Activated CD4-positive, CD25-positive, alpha-beta regulatory T cell (primary cell): ENCODE data around the gene MAGEB6.
"Not testable (repeated sequence)": the region's sequence is repeated elsewhere in the genome, so short reads cannot be mapped to it uniquely, and the experiment has no call there.

Experiments
- DNase-seq, 4 experiments: peaks; one replicate each; lab custom pipeline; 2025; lab: John Stamatoyannopoulos, UW

The MAGEB6 gene, protein sequence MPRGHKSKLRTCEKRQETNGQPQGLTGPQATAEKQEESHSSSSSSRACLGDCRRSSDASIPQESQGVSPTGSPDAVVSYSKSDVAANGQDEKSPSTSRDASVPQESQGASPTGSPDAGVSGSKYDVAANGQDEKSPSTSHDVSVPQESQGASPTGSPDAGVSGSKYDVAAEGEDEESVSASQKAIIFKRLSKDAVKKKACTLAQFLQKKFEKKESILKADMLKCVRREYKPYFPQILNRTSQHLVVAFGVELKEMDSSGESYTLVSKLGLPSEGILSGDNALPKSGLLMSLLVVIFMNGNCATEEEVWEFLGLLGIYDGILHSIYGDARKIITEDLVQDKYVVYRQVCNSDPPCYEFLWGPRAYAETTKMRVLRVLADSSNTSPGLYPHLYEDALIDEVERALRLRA

DNA sequence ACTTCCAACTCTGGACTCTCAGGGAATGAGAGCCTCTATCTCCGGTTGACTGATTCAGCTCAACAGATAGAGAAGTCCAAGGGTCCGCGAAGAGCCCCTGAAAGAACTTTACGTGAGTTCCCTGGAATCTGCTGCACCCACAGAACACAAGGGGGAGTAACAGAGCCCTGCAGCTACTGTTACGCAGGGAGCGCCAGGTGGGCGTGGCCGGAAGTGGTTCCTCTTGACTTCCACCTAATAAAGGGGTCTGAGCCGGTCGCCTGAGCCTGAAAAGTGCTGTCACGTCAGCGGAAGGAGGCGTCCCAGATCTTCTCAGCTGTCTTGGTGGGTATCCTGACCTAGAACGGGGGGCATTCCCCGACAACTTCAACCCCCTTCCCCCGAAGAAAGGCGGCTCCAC, at the start of gene MAGEB6:
MAGEB6 (plus strand) TSS at position 237 of the 400 bp plus-strand sequence. CDS start 1,407 bp downstream, outside the sequence.
- no peak for DNase-seq

DNA sequence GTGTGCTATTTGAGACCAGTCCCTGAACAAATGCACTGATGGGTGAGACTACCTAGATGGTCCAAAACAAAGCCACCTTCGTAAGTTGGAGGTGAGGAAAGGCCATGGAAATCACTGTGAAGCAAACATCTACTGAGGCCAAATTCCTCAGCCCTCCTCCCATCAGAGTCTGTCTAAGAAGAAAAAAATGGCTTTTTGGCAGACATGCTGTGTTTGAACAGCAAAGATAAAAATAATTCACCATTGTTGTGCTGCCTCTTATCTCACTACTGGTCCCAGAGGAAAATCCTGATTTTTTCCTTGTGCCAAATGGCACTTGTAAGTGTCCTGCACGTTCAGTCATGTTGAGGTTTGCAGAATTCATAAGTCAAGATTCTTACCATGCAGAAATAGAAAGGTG, 46.2 kb upstream of the MAGEB6 start:
- no peak for DNase-seq

DNA sequence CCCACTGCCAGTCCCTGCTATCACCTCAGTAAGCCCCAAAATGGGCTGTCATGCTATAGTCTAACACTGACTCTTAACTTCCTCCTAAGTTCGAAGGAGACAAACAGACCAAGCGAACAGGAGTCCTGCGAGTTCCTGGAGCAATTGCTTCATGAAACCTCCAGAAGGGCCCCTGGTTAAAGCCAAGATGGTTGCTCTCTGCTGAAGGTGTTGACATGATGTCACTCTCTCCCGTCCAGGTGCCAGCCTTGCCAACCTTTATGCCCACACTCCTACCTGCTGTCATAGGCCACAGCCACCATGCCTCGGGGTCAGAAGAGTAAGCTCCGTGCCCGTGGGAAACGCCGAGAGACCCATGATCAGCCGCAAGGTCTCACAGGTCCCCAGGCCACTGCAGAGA, 31.9 kb upstream of the MAGEB6 start, which contains the start of gene MAGEB6B:
MAGEB6B (plus strand) TSS at position 301 of the 400 bp plus-strand sequence; CDS start at position 301, 0 bp downstream.
- no peak for DNase-seq

DNA sequence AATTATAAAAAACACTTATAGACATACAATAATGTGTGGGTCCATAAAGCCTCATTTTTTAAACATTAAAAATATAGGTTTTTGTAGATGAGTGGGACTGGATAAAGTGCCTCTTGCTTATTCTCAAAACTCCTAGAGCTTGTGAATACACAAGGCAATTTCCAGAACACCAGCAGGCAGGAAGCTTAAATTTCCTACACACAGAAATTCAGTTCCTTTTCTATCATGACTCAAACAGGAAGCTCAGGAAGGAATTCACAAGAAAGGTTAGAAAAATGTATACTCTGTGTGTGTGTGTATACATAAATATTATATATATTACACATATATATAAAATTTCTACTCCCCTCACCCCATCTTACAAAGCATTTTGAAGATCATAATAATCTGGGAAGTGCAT, 11.3 kb downstream of the MAGEB6 start:
- no peak for DNase-seq

DNA sequence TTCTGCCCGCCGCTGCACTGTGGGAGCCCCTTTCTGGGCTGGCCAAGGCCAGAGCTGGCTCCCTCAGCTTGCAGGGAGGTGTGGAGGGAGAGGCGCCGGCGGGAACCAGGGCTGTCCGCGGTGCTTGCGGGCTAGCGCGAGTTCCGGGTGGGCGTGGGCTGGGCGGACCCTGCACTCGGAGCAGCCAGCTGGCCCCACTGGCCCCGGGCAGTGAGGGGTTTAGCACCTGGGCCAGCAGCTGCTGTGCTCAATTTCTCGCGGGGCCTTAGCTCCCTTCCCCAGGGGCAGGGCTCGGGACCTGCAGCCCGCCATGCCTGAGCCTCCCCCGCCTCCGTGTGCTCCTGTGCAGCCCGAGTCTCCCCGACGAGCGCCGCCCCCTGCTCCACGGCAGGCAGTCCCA, 12.5 kb downstream of the MAGEB6 start:
- not testable (repeated sequence) for DNase-seq

DNA sequence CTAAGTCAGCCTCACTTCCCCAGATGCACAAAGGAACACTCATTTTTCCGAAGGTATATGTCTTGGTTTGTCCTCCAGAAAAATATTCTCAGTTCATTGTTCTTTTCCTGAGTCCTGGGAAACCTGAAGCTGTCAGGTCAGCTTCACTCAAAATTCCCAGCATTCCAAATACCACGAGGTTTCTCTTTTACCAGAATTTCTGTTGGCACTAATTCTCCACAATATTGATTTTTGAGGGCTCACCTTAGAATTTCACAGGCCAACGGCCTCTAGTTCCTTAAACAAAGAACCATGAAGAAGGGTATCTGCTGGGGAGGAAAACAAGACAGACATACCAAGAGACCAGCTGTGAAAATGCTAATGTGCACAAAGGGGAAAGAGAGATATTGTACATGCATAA, 15.8 kb downstream of the MAGEB6 start:
- DNase-seq, result no peak

DNA sequence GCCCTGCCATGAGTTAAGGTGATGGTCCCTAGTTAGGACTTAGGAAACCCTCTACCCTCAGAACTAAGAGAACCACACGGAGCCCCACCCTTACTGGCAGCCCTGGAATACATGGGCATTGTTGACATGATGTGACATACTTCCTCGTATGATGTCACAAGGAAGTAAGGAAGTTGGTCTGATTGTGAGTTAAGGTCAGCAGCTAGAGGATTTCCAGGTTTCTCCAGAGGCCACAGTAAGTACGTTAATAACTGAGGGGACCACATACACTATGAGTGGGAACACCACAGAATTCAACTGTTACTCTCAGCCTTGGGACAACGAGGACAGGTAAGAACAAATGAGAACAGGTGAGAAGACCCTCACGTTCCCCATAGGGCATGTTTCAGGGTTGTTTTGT, 23.6 kb downstream of the MAGEB6 start, which contains the start of gene MAGEB5:
MAGEB5 (plus strand) TSS at position 301 of the 400 bp plus-strand sequence. CDS start 1,133 bp downstream, outside the sequence.
- no peak for DNase-seq

DNA sequence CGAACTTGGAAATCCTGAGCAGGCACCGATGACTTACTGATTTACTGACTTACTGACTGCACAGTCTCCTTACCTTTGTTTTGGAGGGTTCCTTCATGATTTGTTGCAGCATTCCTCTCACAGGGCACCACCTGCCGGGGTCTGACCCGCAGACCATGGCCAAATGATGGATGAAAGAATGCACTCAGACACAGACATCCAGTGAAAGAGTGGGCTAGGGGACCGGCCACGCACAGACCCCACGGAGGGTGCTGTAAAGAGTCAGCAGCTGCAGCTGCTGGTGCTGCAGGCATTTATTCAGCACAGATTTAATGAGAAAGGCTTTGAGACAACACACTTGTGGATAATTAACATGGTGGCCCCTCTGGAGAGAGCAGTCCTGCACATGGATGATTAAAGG, 27.1 kb downstream of the MAGEB6 start:
- DNase-seq, result no peak

DNA sequence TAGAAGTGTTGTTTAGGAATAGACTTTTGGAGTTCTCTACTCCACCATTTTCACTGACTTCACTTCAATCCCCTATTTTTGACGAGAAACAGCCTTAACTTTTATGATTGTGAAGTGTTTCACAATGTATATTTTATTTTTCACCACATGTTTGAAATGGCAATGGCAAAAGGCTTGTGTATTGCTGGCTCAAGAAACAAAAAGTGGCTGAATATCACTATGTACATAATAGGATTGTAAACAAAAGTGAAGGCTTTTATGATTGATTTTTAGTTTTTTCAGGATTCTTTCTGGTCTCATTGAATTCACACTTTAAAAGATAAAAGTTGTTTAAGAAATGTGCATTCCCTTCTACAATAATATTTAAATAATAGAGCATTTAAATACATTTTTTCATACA, 41.9 kb downstream of the MAGEB6 start:
- DNase-seq, result no peak
